Vagina (tissue), 2 donors: ENCODE data around the gene ERN1.

ENCODE experiments used
- POLR2A ChIP-seq, 2 donors: fragments of 450-650 bp; IDR thresholded peaks; one replicate each; pipeline ENCODE4 v1.6.1; 2017; ENCODE audit warnings: antibody characterized with exemption in 2 of 2, mild to moderate bottlenecking in 2 of 2, moderate library complexity in 2 of 2
- POLR2AphosphoS5 ChIP-seq, 2 donors: sonication (generic); formaldehyde crosslinking; IDR thresholded peaks; one replicate each; pipeline ENCODE4 v1.9.0; 2017; ENCODE audit warnings: antibody characterized with exemption in 2 of 2, mild to moderate bottlenecking in 2 of 2, low read depth in 1 of 2; ENCODE audit not compliant: insufficient read depth in 1 of 2
- TF ChIP-seq, protein P1 (sequence below), 3 experiments: fragments of 450-650 bp in 2 of 3; fragments of 200-600 bp in 1 of 3; sonication (generic) in 1 of 3; IDR thresholded peaks; one replicate each; pipeline ENCODE4 v1.5.1; 2017 to 2019; ENCODE audit warnings: antibody characterized with exemption in 3 of 3, mild to moderate bottlenecking in 2 of 3, moderate library complexity in 2 of 3

DNA sequence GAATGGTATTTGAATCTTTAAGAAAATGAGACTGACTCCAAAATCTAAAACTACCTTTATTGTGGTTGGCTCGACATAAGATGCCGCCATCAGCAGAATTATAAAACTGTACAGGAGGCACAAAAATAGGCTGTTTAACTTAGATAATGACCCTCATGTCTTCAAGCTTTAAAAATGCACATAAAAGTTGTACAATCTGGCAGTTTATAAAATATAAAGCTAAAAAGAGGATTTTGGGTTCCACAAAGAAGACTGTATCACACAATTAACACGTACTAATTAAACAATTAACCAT lies 90.9 kb downstream of the ERN1 start:
- no peak for TF ChIP-seq POLR2A (IDR thresholded peaks at IDR 0.05)
- TF ChIP-seq, protein P1, sequence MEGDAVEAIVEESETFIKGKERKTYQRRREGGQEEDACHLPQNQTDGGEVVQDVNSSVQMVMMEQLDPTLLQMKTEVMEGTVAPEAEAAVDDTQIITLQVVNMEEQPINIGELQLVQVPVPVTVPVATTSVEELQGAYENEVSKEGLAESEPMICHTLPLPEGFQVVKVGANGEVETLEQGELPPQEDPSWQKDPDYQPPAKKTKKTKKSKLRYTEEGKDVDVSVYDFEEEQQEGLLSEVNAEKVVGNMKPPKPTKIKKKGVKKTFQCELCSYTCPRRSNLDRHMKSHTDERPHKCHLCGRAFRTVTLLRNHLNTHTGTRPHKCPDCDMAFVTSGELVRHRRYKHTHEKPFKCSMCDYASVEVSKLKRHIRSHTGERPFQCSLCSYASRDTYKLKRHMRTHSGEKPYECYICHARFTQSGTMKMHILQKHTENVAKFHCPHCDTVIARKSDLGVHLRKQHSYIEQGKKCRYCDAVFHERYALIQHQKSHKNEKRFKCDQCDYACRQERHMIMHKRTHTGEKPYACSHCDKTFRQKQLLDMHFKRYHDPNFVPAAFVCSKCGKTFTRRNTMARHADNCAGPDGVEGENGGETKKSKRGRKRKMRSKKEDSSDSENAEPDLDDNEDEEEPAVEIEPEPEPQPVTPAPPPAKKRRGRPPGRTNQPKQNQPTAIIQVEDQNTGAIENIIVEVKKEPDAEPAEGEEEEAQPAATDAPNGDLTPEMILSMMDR (IDR thresholded peaks at IDR 0.05): no peak
- TF ChIP-seq POLR2AphosphoS5 (IDR thresholded peaks at IDR 0.05; ENCODE audit: insufficient read depth in 1 of 2, low read depth in 1 of 2): no peak
